Heart left ventricle (tissue), 13 donors: ENCODE data around the gene GRIK1.

Source experiments
- POLR2A ChIP-seq, 2 donors: fragments of 450-650 bp; IDR thresholded peaks; one replicate each; pipeline ENCODE4 v1.6.1; 2017; ENCODE audit warnings: antibody characterized with exemption in 2 of 2, mild to moderate bottlenecking in 2 of 2, moderate library complexity in 2 of 2
- TF ChIP-seq, protein P1 (sequence below), 12 donors: fragments of 200-600 bp; sonication (generic) in 4 of 12; IDR thresholded peaks; one replicate each; pipeline versions ENCODE4 v1.5.0 to v1.8.0; 2018 to 2022; ENCODE audit warnings: antibody characterized with exemption in 12 of 12, mild to moderate bottlenecking in 5 of 12
- donor health status: ischemic (EF 13 %, LVEDD 7.1; RV severe dilation, severe dysfunction).
- donor health status: DM: no; HTN: yes; CAD: no.
- donor health status: DM: no; HTN: no; CAD: no.
- donor health status: ischemic (EF 25% LVEDD 6.9; RV normal size, moderate dysfunction).
- donor health status: ischemic (EF 25% LVEDD 5.7; RV mildly dilated, moderate dysfunction).
- donor health status: ischemic (EF 35%, LVEDD 5.7; RV mildly dilated, moderate dysfunction).
- donor health status: nonischemic (EF 11% LVEDD 7.7; RV severe dilation, severe dysfunction).
- donor health status: DM: yes; HTN: yes; CAD: no.
- donor health status: PGD.
- donor health status: ischemic (EF 29% LVEDD 5.4; RV normal size, mild dysfunction).
- donor health status: nonischemic (EF 23%, LVEDD 6.1; RV moderate dilation, normal function).

DNA sequence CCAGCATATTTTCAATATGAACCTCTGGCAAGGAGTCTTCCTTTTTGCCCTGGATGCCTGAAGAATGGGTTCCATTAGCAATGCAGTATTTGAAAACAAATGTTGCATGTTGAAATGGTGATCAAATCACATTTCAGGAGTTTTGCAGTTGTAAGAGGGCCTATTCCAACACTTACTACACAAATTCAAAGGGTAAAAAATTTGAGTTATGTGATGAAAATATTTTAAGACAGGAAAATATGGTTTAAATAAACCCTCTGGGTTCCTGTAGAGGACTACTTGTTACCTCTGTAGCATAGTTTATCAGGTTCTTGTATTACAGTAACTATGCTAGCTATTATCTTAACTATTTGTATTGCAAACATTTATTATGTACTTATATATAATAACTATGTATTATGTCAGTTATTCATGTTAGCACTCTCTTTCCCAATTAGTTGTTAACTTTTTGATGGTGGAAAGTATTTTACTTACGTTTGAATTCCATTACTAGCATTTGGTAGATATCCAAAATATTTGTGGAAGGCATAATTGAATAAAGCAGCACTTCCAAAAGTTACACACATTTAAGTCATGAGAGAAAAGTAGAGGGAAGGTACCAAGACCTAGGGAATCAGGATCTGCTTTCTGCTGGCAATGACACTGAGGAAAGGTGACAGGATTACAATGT, 312.9 kb downstream of the GRIK1 start:
- TF ChIP-seq, protein P1, sequence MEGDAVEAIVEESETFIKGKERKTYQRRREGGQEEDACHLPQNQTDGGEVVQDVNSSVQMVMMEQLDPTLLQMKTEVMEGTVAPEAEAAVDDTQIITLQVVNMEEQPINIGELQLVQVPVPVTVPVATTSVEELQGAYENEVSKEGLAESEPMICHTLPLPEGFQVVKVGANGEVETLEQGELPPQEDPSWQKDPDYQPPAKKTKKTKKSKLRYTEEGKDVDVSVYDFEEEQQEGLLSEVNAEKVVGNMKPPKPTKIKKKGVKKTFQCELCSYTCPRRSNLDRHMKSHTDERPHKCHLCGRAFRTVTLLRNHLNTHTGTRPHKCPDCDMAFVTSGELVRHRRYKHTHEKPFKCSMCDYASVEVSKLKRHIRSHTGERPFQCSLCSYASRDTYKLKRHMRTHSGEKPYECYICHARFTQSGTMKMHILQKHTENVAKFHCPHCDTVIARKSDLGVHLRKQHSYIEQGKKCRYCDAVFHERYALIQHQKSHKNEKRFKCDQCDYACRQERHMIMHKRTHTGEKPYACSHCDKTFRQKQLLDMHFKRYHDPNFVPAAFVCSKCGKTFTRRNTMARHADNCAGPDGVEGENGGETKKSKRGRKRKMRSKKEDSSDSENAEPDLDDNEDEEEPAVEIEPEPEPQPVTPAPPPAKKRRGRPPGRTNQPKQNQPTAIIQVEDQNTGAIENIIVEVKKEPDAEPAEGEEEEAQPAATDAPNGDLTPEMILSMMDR (IDR thresholded peaks at IDR 0.05) = no peak
- no peak for TF ChIP-seq POLR2A (IDR thresholded peaks at IDR 0.05)
